ENCODE measurements around the gene ANAPC5.

Gene ANAPC5

GRCh38 chr12:121267822-121268221, 84.4 kb downstream of the ANAPC5 start:
- H3K4me3 ChIP-seq (ENCODE audit: low read depth, low read length): no peak overlapping the region
- ChIA-PET POLR2A (no interaction called here), CTCF (no interaction called here)
- DNase-seq (ENCODE audit: low read depth, low spot score): no peak
- TF ChIP-seq CTCF (IDR thresholded peaks at IDR 0.05; ENCODE audit: insufficient read depth, low read length, missing control alignments): no peak

- ChIA-PET CTCF (no interaction called here), POLR2A (no interaction called here)
- no peak for DNase-seq (ENCODE audit: low read depth, low spot score)
- no peak for TF ChIP-seq CTCF (IDR thresholded peaks at IDR 0.05; ENCODE audit: insufficient read depth, low read length, missing control alignments)
- H3K4me3 ChIP-seq (ENCODE audit: low read depth, low read length): no peak overlapping the region
Measured at GRCh38 chr12:121264951-121265515, 87.2 kb downstream of the ANAPC5 start.

DNA sequence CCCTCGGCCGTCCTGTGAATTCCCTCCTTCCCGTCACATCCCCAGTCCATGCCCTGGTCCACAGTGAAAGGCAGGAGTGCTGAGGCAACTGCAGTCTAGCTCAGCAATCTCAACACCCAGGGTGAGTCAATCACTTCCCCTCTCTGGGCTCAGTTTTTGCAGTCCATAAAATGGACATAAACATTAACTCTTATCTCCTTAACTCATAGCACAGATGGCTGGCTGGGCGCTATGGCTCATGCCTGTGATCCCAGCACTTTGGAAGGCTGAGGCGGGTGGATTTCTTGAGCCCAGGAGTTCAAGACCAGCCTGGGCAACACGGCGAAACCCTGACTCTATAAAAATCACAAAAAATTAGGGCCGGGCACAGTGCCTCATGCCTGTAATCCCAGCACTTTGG, 88.1 kb downstream of the ANAPC5 start:
- CTCF ChIA-PET: interaction anchor here (0.6 kb wide), 1 partner anchor 71 kb away, joined by 3 read pairs; no protein-coding TSS in a partner anchor
- POLR2A ChIA-PET: no interaction called here
- H3K4me3 ChIP-seq (ENCODE audit: low read depth, low read length): no peak overlapping the region
- DNase-seq (ENCODE audit: low read depth, low spot score): no peak
- TF ChIP-seq CTCF (IDR thresholded peaks at IDR 0.05; ENCODE audit: insufficient read depth, low read length, missing control alignments): no peak

DNA sequence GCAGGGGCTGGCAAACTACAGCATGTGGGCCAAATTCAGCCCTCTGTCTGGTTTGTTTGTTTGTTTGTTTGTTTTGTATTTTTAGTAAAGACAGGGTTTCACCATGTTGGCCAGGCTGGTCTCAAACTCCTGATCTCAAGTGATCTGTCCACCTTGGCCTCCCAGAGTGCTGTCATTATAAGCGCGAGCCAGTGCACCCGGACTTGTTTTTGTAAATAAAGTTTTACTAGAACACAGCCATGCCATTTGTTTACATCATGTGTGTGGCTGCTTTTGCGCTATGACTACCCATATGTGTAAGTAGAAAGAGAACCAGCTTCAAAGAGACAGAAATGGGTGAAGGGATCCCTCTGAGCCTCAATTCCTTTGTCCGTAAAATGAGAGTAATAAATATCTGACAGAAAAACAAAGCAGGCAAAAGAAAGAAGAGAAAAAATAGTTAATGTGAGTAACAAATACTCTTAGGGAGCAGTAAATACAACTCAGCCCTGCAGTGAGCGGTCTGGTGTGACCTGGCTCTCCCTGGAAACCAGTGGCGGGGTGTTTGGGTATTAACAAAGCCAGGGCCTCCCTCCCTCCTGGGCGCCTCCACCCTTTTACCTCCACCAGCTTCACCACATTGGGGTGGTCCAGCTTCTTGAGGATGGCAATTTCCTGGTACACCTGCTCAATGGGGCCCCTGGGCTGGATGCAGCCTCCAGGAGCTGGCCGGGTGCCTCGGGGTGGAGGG, 88.8 kb downstream of the ANAPC5 start:
- no peak for DNase-seq (ENCODE audit: low read depth, low spot score)
- H3K4me3 ChIP-seq (ENCODE audit: low read depth, low read length): no peak overlapping the region
- TF ChIP-seq CTCF (IDR thresholded peaks at IDR 0.05; ENCODE audit: insufficient read depth, low read length, missing control alignments): no peak
- ChIA-PET CTCF (interaction anchor here (0.6 kb wide), 1 partner anchor 71 kb away, joined by 3 read pairs; no protein-coding TSS in a partner anchor), POLR2A (no interaction called here)

- ChIA-PET CTCF (no interaction called here), POLR2A (no interaction called here)
- no peak for DNase-seq (ENCODE audit: low read depth, low spot score)
- TF ChIP-seq CTCF (IDR thresholded peaks at IDR 0.05; ENCODE audit: insufficient read depth, low read length, missing control alignments): no peak
- H3K4me3 ChIP-seq (ENCODE audit: low read depth, low read length): no peak overlapping the region
Measured at GRCh38 chr12:121261398-121261797, 90.8 kb downstream of the ANAPC5 start.

GRCh38 chr12:121260091-121260490, 92.1 kb downstream of the ANAPC5 start:
- CTCF ChIA-PET: no interaction called here
- no peak for DNase-seq (ENCODE audit: low read depth, low spot score)
- no peak overlapping the region for H3K4me3 ChIP-seq (ENCODE audit: low read depth, low read length)
- no peak for TF ChIP-seq CTCF (IDR thresholded peaks at IDR 0.05; ENCODE audit: insufficient read depth, low read length, missing control alignments)
- POLR2A ChIA-PET: no interaction called here
